Middle frontal gyrus (tissue), 1 donor: ENCODE results near the gene CEACAM4.
"Not testable (repeated sequence)": the region's sequence is repeated elsewhere in the genome, so short reads cannot be mapped to it uniquely, and the experiment has no call there.

Experiments
- DNase-seq: peaks from one replicate; pipeline ENCODE4 v3.0.0-alpha.2; 2015; ENCODE audit warnings: low spot score; ENCODE audit errors: extremely low spot score

The CEACAM4 gene

GRCh38 chr19:41586064-41586463, 40.8 kb downstream of the CEACAM4 start:
- no peak for DNase-seq

- DNase-seq, result no peak
Observed at GRCh38 chr19:41584931-41585330, 41.9 kb downstream of the CEACAM4 start.

- no peak for DNase-seq
Observed at GRCh38 chr19:41584260-41584810, 42.5 kb downstream of the CEACAM4 start.

- not testable (repeated sequence) for DNase-seq
Observed at GRCh38 chr19:41582577-41583182, 44.2 kb downstream of the CEACAM4 start.

- not testable (repeated sequence) for DNase-seq
Observed at GRCh38 chr19:41581068-41581467, 45.8 kb downstream of the CEACAM4 start.

GRCh38 chr19:41578886-41579285, 48.0 kb downstream of the CEACAM4 start:
- no peak for DNase-seq

- DNase-seq, result no peak
Observed at GRCh38 chr19:41577833-41578232, 49.0 kb downstream of the CEACAM4 start.

- DNase-seq, result no peak
Observed at GRCh38 chr19:41577144-41577830, 49.6 kb downstream of the CEACAM4 start.

- no peak for DNase-seq
Observed at GRCh38 chr19:41575998-41576397, 50.9 kb downstream of the CEACAM4 start, which contains the start of gene CEACAM21. CEACAM21 (plus strand) TSS chr19:41576166; CDS start chr19:41576275, 109 bp downstream.

- no peak for DNase-seq
Observed at GRCh38 chr19:41570639-41571112, 56.2 kb downstream of the CEACAM4 start.

GRCh38 chr19:41570179-41570578, 56.7 kb downstream of the CEACAM4 start:
- no peak for DNase-seq

- no peak for DNase-seq
Observed at GRCh38 chr19:41569481-41570150, 57.3 kb downstream of the CEACAM4 start.
